GM18861 (cell line): ENCODE measurements around the gene TBC1D14.
"Not testable (repeated sequence)": the region's sequence is repeated elsewhere in the genome, so short reads cannot be mapped to it uniquely, and the experiment has no call there.

Experiments used
- ATAC-seq: cut with Tn5 transposase; IDR thresholded peaks from one replicate; pipeline ENCODE4 v1.9.1; 2021; ENCODE audit not compliant: unreplicated experiment

TBC1D14 gene

GRCh38 chr4:6909970-6910339, 329 bp downstream of the TBC1D14 start:
- peak; percentile 16 for ATAC-seq

- ATAC-seq = no peak
Observed at GRCh38 chr4:6910340-6910959, 824 bp downstream of the TBC1D14 start.

DNA sequence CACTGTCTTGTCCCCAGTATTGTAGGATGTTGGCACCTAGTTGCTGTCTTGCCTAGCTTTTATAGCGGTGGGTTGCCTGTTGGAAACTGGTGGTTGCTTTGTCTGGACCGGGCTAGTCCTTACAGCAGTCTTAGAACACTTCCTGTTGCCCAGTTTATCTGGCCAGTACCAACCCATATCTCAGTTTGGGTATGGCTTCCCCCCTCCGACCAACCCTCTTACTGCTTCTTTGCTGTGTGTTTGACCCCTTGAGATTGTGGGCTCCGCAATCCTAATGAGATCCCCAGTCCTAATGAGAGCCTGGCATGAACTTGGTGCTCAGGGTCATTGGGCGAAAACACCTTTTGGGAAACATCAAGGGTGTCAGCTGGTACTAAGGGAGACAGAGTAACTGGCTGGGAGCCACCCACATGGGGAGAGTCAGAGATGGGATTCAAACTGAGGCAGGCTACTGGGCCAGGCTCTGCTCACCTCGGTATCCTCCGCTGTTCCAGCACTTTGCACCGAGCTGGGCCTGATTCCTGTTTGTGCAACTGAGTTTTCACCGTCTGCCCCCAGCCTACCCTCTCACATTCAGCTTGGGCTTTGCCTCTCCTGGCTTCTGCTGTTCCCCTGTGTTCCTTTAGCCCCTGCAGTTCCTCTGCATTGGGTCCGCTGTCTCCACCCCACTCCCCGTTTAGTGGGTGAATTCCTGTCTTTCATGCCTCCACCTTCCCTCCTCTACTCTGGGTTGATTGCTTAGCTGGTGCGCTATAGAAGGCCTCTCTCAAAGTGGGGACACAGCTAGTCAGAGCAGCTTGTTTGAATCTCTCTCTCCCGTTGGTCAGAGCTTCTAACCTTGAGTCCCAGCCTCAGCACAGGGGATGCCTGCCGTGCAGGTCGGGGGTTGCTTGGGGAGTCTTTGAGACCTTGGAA, 1.6 kb downstream of the TBC1D14 start:
- ATAC-seq = no peak

DNA sequence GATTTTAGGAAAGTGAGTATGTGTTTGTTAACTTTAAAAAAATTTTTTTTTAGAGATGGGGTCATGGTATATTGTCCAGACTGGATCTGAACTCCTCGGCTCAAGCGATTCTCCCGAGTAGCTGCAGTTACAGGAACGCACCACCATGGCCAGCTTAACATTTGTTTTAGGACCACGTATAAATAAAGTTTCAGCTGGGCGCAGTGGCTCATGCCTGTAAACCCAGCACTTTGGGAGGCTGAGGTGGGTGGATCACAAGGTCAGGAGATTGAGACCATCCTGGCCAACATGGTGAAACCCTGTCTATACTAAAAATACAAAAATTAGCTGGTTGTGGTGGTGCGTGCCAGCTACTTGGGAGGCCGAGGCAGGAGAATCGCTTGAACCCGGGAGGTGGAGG, 2.3 kb downstream of the TBC1D14 start:
- ATAC-seq = not testable (repeated sequence)

DNA sequence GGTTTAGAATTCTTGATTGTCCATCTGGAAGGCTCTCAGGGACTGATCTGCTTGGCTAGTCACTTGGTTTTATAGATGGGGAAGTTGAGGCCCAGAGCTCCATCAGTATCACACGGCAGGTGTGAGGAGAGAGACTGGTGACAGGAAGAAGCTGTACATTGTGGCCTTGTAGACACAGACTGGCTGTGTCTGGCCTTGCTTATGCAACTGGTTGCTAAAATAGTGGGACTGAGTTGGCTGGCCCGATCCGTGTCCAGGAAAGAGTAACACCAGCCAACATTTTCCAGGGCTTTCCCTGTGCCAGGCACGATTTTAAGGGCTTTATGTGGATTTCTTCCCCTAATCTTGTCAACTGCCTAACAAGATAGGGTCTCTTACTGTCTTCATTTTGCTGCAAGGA, 2.8 kb downstream of the TBC1D14 start:
- no peak for ATAC-seq

- no peak for ATAC-seq
Observed at GRCh38 chr4:6913350-6913905, 3.8 kb downstream of the TBC1D14 start.

- ATAC-seq = no peak
Observed at GRCh38 chr4:6914448-6914847, 4.8 kb downstream of the TBC1D14 start.

GRCh38 chr4:6915041-6916005, 5.7 kb downstream of the TBC1D14 start:
- ATAC-seq = no peak

DNA sequence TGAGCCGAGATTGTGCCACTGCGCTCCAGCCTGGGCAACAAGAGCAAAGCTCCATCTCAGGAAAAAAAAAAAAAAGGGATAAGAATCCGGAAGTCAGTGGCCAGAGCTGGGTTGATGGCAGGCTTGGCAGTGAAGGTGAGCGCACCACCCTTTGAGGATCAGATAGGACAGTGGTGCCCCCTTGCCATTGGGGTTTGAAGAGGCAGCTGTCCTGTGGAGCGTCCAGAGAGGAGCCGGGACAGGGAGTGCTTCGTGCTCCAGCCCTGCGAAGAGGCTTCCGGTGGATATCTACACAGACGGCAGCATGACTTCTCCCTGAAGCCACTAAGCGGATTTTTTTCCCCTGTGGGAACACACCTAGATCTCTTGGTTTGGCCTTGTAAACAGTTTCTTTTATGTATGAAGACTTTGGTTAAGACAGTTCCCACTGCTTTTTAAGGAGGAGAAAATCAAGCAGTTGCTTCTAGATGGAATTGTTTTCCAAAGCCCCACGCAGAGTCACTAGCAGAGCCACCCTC, 6.5 kb downstream of the TBC1D14 start:
- no peak for ATAC-seq

GRCh38 chr4:6916587-6917460, 7.2 kb downstream of the TBC1D14 start:
- ATAC-seq = no peak

- ATAC-seq = peak; percentile 77
Observed at GRCh38 chr4:6917461-6918271, 8.0 kb downstream of the TBC1D14 start.

- ATAC-seq = no peak
Observed at GRCh38 chr4:6918338-6918737, 8.7 kb downstream of the TBC1D14 start.

DNA sequence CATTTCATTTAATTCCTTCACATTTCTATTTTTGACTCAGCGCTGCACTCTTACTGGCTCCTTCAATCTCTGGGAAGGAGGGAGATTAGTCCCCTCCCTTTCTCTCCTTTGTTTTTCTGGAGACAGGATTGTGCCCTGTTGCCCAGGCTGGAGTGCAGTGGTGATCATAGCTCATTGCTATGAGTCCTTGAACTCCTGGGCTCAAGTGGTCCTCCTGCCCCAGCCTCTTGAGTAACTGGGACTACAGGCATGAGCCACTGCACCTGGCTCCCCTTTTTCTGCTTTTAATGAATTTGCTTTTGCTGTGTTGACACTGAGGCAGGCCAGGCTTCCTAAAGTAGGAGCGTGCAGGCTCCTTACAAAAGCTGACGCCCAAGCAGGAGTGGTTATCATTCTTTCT, 10.5 kb downstream of the TBC1D14 start:
- ATAC-seq = no peak

- no peak for ATAC-seq
Observed at GRCh38 chr4:6923507-6923906, 13.9 kb downstream of the TBC1D14 start.

GRCh38 chr4:6924361-6924779, 14.7 kb downstream of the TBC1D14 start:
- ATAC-seq = no peak

- no peak for ATAC-seq
Observed at GRCh38 chr4:6925357-6925836, 15.8 kb downstream of the TBC1D14 start.

- no peak for ATAC-seq
Observed at GRCh38 chr4:6926081-6926480, 16.5 kb downstream of the TBC1D14 start.

GRCh38 chr4:6926681-6927478, 17.3 kb downstream of the TBC1D14 start:
- ATAC-seq = no peak
